Activated CD8-positive, alpha-beta memory T cell treated with anti-CD3 and anti-CD28 coated beads, Interleukin-2, amount 50 U/mL, for 4 hours (primary cell): ENCODE results near the gene PTTG1IP.
A peak's percentile ranks its signal among the peaks of the same experiment; 100 is the strongest.

Experiments
- DNase-seq: peaks from one replicate; pipeline ENCODE4 v3.0.0-alpha.2; 2020

The PTTG1IP gene

GRCh38 chr21:44819283-44820243, 53.9 kb downstream of the PTTG1IP start:
- DNase-seq: no peak

- no peak for DNase-seq
Observed at GRCh38 chr21:44818640-44819011, 54.9 kb downstream of the PTTG1IP start.

- DNase-seq: peak; percentile 83
Observed at GRCh38 chr21:44817914-44818639, 55.4 kb downstream of the PTTG1IP start, which contains the start of gene SUMO3. Gene SUMO3 (minus strand): TSS chr21:44818062. CDS start chr21:44817968, 94 bp downstream.

GRCh38 chr21:44817506-44817880, 56.0 kb downstream of the PTTG1IP start:
- peak; percentile 96 for DNase-seq

- no peak for DNase-seq
Observed at GRCh38 chr21:44816761-44817505, 56.6 kb downstream of the PTTG1IP start.

GRCh38 chr21:44815852-44816628, 57.5 kb downstream of the PTTG1IP start:
- DNase-seq: no peak

GRCh38 chr21:44815225-44815624, 58.3 kb downstream of the PTTG1IP start:
- DNase-seq: no peak

GRCh38 chr21:44814498-44815023, 58.9 kb downstream of the PTTG1IP start:
- no peak for DNase-seq

- no peak for DNase-seq
Observed at GRCh38 chr21:44813727-44814126, 59.8 kb downstream of the PTTG1IP start.

- no peak for DNase-seq
Observed at GRCh38 chr21:44813149-44813548, 60.3 kb downstream of the PTTG1IP start.

GRCh38 chr21:44812640-44813039, 60.9 kb downstream of the PTTG1IP start:
- DNase-seq: no peak

GRCh38 chr21:44810779-44811178, 62.7 kb downstream of the PTTG1IP start:
- DNase-seq: no peak

- no peak for DNase-seq
Observed at GRCh38 chr21:44805859-44806258, 67.6 kb downstream of the PTTG1IP start.

GRCh38 chr21:44805226-44805625, 68.3 kb downstream of the PTTG1IP start:
- DNase-seq: no peak

- DNase-seq: no peak
Observed at GRCh38 chr21:44804762-44805161, 68.7 kb downstream of the PTTG1IP start.

- no peak for DNase-seq
Observed at GRCh38 chr21:44803651-44804050, 69.8 kb downstream of the PTTG1IP start.

- no peak for DNase-seq
Observed at GRCh38 chr21:44802396-44803153, 70.9 kb downstream of the PTTG1IP start.

- peak; percentile 87 for DNase-seq
Observed at GRCh38 chr21:44801468-44802395, 71.8 kb downstream of the PTTG1IP start, which contains the start of gene UBE2G2. Gene UBE2G2 (minus strand): TSS chr21:44801820. CDS start chr21:44801748, 72 bp downstream.

- no peak for DNase-seq
Observed at GRCh38 chr21:44800971-44801467, 72.5 kb downstream of the PTTG1IP start.

- no peak for DNase-seq
Observed at GRCh38 chr21:44800103-44800502, 73.4 kb downstream of the PTTG1IP start.
